Activated CD8-positive, alpha-beta T cell treated with anti-CD3 and anti-CD28 coated beads for 36 hours (primary cell): ENCODE measurements around the gene SBF2. TPM values are rescaled to one million over a fixed set of nuclear protein-coding genes. Genes with fewer than 3 reads are reported as not detected.

ENCODE experiments used
- ATAC-seq: fragments of 200-7000 bp; cut with Tn5 transposase; one replicate; pipeline ENCODE4 v1.10.0; 2021; ENCODE audit warnings: mild to moderate bottlenecking, moderate library complexity
- CTCF ChIA-PET: fragments of 350-600 bp; sonication (Branson Sonifier 250); formaldehyde crosslinking; loops from one replicate; lab custom pipeline; 2021; ENCODE audit warnings: antibody characterized with exemption; lab: Charles Lee
- POLR2A ChIA-PET: fragments of 350-600 bp; sonication (Branson Sonifier 250); formaldehyde crosslinking; loops from one replicate; lab custom pipeline; 2021; ENCODE audit warnings: antibody characterized with exemption; lab: Charles Lee
- DNase-seq: peaks from one replicate; pipeline ENCODE4 v3.0.0-alpha.2; 2020
- H3K27ac Mint-ChIP-seq: one replicate; pipeline ENCODE4 v1.8.0; 2021; ENCODE audit warnings: mild to moderate bottlenecking, mixed read lengths
- H3K27me3 Mint-ChIP-seq: one replicate; pipeline ENCODE4 v1.8.0; 2021; ENCODE audit warnings: mixed read lengths
- H3K36me3 Mint-ChIP-seq: one replicate; pipeline ENCODE4 v1.8.0; 2021; ENCODE audit warnings: low read depth, mixed read lengths
- H3K4me1 Mint-ChIP-seq: one replicate; pipeline ENCODE4 v1.8.0; 2021; ENCODE audit warnings: low read depth, mixed read lengths
- H3K4me3 Mint-ChIP-seq: one replicate; pipeline ENCODE4 v1.8.0; 2021; ENCODE audit warnings: mild to moderate bottlenecking, moderate library complexity, mixed read lengths
- H3K9me3 Mint-ChIP-seq: one replicate; pipeline ENCODE4 v1.8.0; 2021; ENCODE audit warnings: mixed read lengths
- intact Hi-C: fragments of 100-400 bp; cut with micrococcal nuclease; formaldehyde crosslinking; loops from one replicate; pipeline ENCODE4 v1.10.0; 2022
- total RNA-seq, 2 experiments: library from RNA; stranded (reverse); gene quantifications; one replicate each; pipeline ENCODE4 v1.2.3, GENCODE V29; 2021
- TF ChIP-seq, protein P1 (sequence below): fragments of 200-600 bp; IDR thresholded peaks from one replicate; pipeline ENCODE4 v1.8.0; 2022; ENCODE audit warnings: antibody characterized with exemption, mild to moderate bottlenecking

SBF2 gene
- total RNA-seq, 2 experiments from 2014 or later, result 10.0 to 11.0 TPM

DNA sequence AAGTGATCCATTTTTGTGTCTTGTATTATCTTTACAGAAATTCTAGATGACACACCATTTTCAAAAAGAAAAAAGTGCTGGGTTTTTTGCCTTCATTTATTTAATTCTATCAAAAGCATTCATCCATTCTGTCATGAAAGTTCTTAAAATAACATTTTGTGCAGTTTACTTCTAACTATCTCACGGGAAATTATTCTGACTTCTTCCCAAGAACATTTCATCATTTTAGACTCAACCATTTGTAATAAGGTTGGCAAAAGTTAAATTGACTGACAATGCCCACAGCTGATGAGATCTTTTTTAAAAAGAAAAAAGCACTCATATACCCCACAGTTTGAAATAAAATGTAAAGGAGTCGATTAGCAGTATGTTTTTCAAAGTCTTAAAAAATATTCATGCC, 68.5 kb downstream of the SBF2 start:
- H3K27me3 Mint-ChIP-seq, result no peaks in the 10 kb centered on the region
- POLR2A ChIA-PET, result no interaction called here
- intact Hi-C loops, result no loop called here
- CTCF ChIA-PET, result interaction anchor here (1.8 kb wide), 1 partner anchor 16 kb away, joined by 5 read pairs; no protein-coding TSS in a partner anchor
- TF ChIP-seq, protein P1, sequence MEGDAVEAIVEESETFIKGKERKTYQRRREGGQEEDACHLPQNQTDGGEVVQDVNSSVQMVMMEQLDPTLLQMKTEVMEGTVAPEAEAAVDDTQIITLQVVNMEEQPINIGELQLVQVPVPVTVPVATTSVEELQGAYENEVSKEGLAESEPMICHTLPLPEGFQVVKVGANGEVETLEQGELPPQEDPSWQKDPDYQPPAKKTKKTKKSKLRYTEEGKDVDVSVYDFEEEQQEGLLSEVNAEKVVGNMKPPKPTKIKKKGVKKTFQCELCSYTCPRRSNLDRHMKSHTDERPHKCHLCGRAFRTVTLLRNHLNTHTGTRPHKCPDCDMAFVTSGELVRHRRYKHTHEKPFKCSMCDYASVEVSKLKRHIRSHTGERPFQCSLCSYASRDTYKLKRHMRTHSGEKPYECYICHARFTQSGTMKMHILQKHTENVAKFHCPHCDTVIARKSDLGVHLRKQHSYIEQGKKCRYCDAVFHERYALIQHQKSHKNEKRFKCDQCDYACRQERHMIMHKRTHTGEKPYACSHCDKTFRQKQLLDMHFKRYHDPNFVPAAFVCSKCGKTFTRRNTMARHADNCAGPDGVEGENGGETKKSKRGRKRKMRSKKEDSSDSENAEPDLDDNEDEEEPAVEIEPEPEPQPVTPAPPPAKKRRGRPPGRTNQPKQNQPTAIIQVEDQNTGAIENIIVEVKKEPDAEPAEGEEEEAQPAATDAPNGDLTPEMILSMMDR, result no peak
- H3K4me1 Mint-ChIP-seq, result no peaks in the 10 kb centered on the region
- H3K36me3 Mint-ChIP-seq, result no peaks in the 10 kb centered on the region
- H3K9me3 Mint-ChIP-seq, result peaks cover 4% of the 10 kb centered on the region
- no peak overlapping the region for H3K4me3 Mint-ChIP-seq
- H3K27ac Mint-ChIP-seq, result no peak overlapping the region
- ATAC-seq, result no peak
- DNase-seq, result no peak

DNA sequence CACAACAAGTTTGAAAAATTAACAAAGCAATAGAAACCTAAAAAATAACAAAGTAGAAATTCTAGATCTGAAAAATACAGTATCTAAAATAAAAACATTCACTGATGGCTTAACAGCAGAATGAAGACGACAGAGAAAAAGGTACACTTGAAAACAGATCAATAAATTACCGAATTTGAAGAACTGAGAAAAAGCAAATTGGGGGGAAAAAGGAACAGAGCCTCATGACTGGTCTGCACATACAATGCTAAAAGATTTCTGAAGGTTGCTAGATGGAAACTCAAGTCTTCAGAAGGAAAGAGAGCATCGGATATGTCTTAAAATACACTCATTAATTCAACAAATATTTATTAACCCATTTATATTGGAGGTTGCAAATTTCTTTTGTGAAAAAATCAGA, 71.6 kb downstream of the SBF2 start:
- DNase-seq, result no peak
- Mint-ChIP-seq H3K27ac (no peak overlapping the region), H3K9me3 (peaks cover 9% of the 10 kb centered on the region), H3K36me3 (peaks cover 2% of the 10 kb centered on the region), H3K27me3 (no peaks in the 10 kb centered on the region), H3K4me3 (no peak overlapping the region), H3K4me1 (no peaks in the 10 kb centered on the region)
- ChIA-PET POLR2A (no interaction called here), CTCF (interaction anchor here (2.6 kb wide), 1 partner anchor 85 kb away, joined by 6 read pairs; no protein-coding TSS in a partner anchor)
- TF ChIP-seq, protein P1, result no peak
- no peak for ATAC-seq
- intact Hi-C loops, result no loop called here

DNA sequence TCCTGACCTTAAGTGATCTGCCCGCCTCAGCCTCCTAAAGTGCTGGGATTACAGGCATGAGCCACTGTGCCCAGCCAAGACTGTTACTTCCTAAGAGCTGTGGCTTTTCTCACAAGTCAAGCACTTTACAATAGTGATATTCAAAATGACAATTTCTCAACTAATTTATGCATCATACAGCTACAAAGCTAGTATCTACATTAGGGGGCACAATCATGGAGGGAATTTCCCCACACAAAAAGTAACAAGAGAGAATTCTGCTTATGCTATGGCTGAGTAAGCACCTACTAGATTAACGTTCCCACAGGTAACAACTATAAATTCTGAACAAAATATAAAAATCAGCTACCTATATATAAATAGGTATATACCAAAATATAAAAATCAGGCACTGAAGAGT, 72.7 kb downstream of the SBF2 start:
- TF ChIP-seq, protein P1, result no peak
- Mint-ChIP-seq H3K4me1 (no peaks in the 10 kb centered on the region), H3K4me3 (no peak overlapping the region), H3K27me3 (no peaks in the 10 kb centered on the region), H3K36me3 (peaks cover 2% of the 10 kb centered on the region), H3K27ac (no peak overlapping the region), H3K9me3 (peaks cover 9% of the 10 kb centered on the region)
- ChIA-PET POLR2A (no interaction called here), CTCF (interaction anchor here (1.4 to 2.6 kb wide), 3 partner anchors 11 to 86 kb away, joined by 3 to 6 read pairs (median 5); no protein-coding TSS in a partner anchor)
- DNase-seq (no peak), ATAC-seq (no peak)
- intact Hi-C loops, result no loop called here

DNA sequence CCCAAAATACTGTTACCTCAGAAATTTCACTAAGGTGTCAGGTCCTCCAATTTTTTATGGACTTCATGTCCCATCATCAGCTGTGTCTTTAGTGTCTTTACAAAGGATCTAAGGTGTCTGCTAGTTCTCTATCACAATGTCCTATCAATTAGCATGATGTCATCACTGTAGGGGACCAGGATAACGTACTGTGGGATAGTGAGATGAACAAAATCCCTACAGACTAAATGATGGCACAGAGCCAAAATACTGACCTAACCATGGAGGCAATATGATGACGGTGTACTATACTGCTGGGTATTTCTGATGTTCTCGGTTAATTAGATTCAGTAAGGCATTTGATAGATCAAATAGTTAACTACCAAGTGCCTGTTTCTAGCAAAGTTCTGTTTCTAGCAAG, 82.5 kb downstream of the SBF2 start:
- Mint-ChIP-seq H3K4me3 (no peak overlapping the region), H3K27ac (no peak overlapping the region), H3K4me1 (no peaks in the 10 kb centered on the region), H3K36me3 (no peaks in the 10 kb centered on the region), H3K27me3 (peaks cover 3% of the 10 kb centered on the region), H3K9me3 (no peaks in the 10 kb centered on the region)
- intact Hi-C loops, result no loop called here
- POLR2A ChIA-PET, result no interaction called here
- no peak for DNase-seq
- TF ChIP-seq, protein P1, result no peak
- no peak for ATAC-seq
- CTCF ChIA-PET, result interaction anchor here (1.2 to 9.0 kb wide), 3 partner anchors 14 to 113 kb away, joined by 3 to 135 read pairs (median 6); partner anchors contain the start of gene ADM

DNA sequence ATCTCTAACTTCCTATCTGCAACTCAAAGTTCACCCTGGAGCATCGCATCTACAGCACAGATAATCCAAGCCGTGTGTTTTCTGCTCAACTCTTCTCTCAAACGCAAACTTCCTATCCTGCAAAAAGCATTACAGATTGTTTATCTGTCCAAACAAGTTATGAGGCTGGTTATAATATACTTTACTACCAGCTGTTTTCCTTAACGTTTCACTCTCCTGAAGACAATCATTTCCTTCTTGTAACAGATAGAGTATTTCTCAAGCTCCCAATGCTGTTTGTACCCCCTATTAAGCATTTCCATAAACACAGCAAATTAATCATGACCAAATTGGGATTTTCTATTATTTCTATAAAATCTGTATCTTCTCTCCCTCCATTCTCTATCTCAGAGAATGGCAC, 84.7 kb downstream of the SBF2 start:
- TF ChIP-seq, protein P1, result no peak
- H3K9me3 Mint-ChIP-seq, result no peaks in the 10 kb centered on the region
- H3K4me3 Mint-ChIP-seq, result no peak overlapping the region
- H3K4me1 Mint-ChIP-seq, result no peaks in the 10 kb centered on the region
- intact Hi-C loops, result loop anchor here (2.0 kb wide), 2 partner anchors 97 to 113 kb away; no protein-coding TSS in a partner anchor
- ChIA-PET CTCF (interaction anchor here (0.9 to 9.0 kb wide), 6 partner anchors 11 to 157 kb away, joined by 3 to 135 read pairs (median 10); partner anchors contain the start of gene ADM), POLR2A (no interaction called here)
- no peaks in the 10 kb centered on the region for H3K36me3 Mint-ChIP-seq
- peaks cover 3% of the 10 kb centered on the region for H3K27me3 Mint-ChIP-seq
- no peak overlapping the region for H3K27ac Mint-ChIP-seq
- ATAC-seq (no peak), DNase-seq (no peak)
